HCEC 1CT (cell line): ENCODE results near the gene SNRPE.
A peak's percentile ranks its signal among the peaks of the same experiment; 100 is the strongest.
"Not testable (repeated sequence)": the region's sequence is repeated elsewhere in the genome, so short reads cannot be mapped to it uniquely, and the experiment has no call there.

ENCODE experiments used
- DNase-seq: peaks from one replicate; pipeline ENCODE4 v3.0.0-alpha.2; 2017

Gene SNRPE

GRCh38 chr1:203861379-203862184 lies at the start of gene SNRPE:
TSS of gene SNRPE (plus strand) at chr1:203861599. CDS start at chr1:203861660, 61 bp downstream.
- DNase-seq = peak; percentile 99

- DNase-seq = no peak
These were observed 47.6 kb upstream of the SNRPE start for GRCh38 chr1:203813581-203814341.

- no peak for DNase-seq
These were observed 43.0 kb upstream of the SNRPE start for GRCh38 chr1:203818399-203818798.

GRCh38 chr1:203823306-203823705 lies 38.1 kb upstream of the SNRPE start:
- DNase-seq = no peak

- no peak for DNase-seq
These were observed 35.2 kb upstream of the SNRPE start for GRCh38 chr1:203826175-203826574.

- DNase-seq = no peak
These were observed 33.4 kb upstream of the SNRPE start for GRCh38 chr1:203828002-203828401.

- DNase-seq = no peak
These were observed 32.9 kb upstream of the SNRPE start for GRCh38 chr1:203828503-203828902.

- not testable (repeated sequence) for DNase-seq
These were observed 32.2 kb upstream of the SNRPE start for GRCh38 chr1:203829247-203829646.

- no peak for DNase-seq
These were observed 25.9 kb upstream of the SNRPE start for GRCh38 chr1:203835476-203835875.

GRCh38 chr1:203839081-203839480 lies 22.3 kb upstream of the SNRPE start:
- no peak for DNase-seq

- no peak for DNase-seq
These were observed 21.1 kb upstream of the SNRPE start for GRCh38 chr1:203840208-203840808.

- no peak for DNase-seq
These were observed 18.9 kb upstream of the SNRPE start for GRCh38 chr1:203842559-203842876.

- DNase-seq = no peak
These were observed 18.0 kb upstream of the SNRPE start for GRCh38 chr1:203843435-203843834.

- DNase-seq = not testable (repeated sequence)
These were observed 8.3 kb upstream of the SNRPE start for GRCh38 chr1:203853112-203853511.

GRCh38 chr1:203858055-203858454 lies 3.3 kb upstream of the SNRPE start:
- DNase-seq = peak; percentile 78

- DNase-seq = no peak
These were observed 2.4 kb upstream of the SNRPE start for GRCh38 chr1:203858975-203859374.

GRCh38 chr1:203860396-203861025 lies 888 bp upstream of the SNRPE start:
- DNase-seq = peak; percentile 5

GRCh38 chr1:203867802-203868201 lies 6.4 kb downstream of the SNRPE start:
- DNase-seq = no peak

GRCh38 chr1:203870245-203870644 lies 8.8 kb downstream of the SNRPE start:
- peak; percentile 49 for DNase-seq

- peak; percentile 77 for DNase-seq
These were observed 9.9 kb downstream of the SNRPE start for GRCh38 chr1:203871114-203871880.

GRCh38 chr1:203873094-203873493 lies 11.7 kb downstream of the SNRPE start:
- DNase-seq = no peak

- no peak for DNase-seq
These were observed 17.0 kb downstream of the SNRPE start for GRCh38 chr1:203878422-203878821.

- DNase-seq = no peak
These were observed 19.2 kb downstream of the SNRPE start for GRCh38 chr1:203880606-203881005.
